CD4-positive, alpha-beta T cell (primary cell): Measurements from ENCODE around the gene GALNT2. TPM values are rescaled to one million over a fixed set of nuclear protein-coding genes. Genes with fewer than 3 reads are reported as not detected.

Source experiments
- ATAC-seq: fragments of 200-7000 bp; cut with Tn5 transposase; one replicate; pipeline ENCODE4 v1.10.0; 2022; ENCODE audit warnings: mild to moderate bottlenecking; ENCODE audit not compliant: poor library complexity
- CTCF ChIA-PET: fragments of 350-600 bp; sonication (Branson Sonifier 250); formaldehyde crosslinking; loops from one replicate; lab custom pipeline; 2021; ENCODE audit warnings: antibody characterized with exemption, inconsistent platforms; lab: Charles Lee
- POLR2A ChIA-PET: fragments of 350-600 bp; sonication (Branson Sonifier 250); formaldehyde crosslinking; loops from one replicate; lab custom pipeline; 2021; ENCODE audit warnings: antibody characterized with exemption, inconsistent platforms; lab: Charles Lee
- DNase-seq, 14 experiments: peaks; one replicate each; pipeline ENCODE4 v3.0.0-alpha.2; 2013 to 2020; ENCODE audit warnings: mixed read lengths in 2 of 14
- H3K27ac ChIP-seq, 2 donors: one replicate each; pipeline versions ENCODE4 v1.5.1 to v1.7.0; 2013; ENCODE audit warnings: low read length in 2 of 2, low read depth in 1 of 2, mild to moderate bottlenecking in 1 of 2
- H3K27me3 ChIP-seq, 2 experiments: 1 replicate in 1 of 2; 2 replicates in 1 of 2; pipeline versions ENCODE4 v1.6.1 to v1.7.0; 2013; ENCODE audit warnings: low read length in 2 of 2, control low read depth in 1 of 2, mild to moderate bottlenecking in 1 of 2, moderate library complexity in 1 of 2; ENCODE audit not compliant: insufficient read depth in 2 of 2, control insufficient read depth in 1 of 2
- H3K36me3 ChIP-seq: one replicate; pipeline ENCODE4 v1.6.1; 2013; ENCODE audit warnings: low read length, control low read depth; ENCODE audit not compliant: insufficient read depth
- H3K4me1 ChIP-seq: one replicate; pipeline ENCODE4 v1.6.1; 2013; ENCODE audit warnings: low read length, control low read depth; ENCODE audit not compliant: insufficient read depth
- H3K4me3 ChIP-seq: one replicate; pipeline ENCODE4 v1.5.1; 2013; ENCODE audit warnings: mild to moderate bottlenecking, low read length, moderate library complexity
- H3K9me3 ChIP-seq, 2 experiments: 1 replicate in 1 of 2; 2 replicates in 1 of 2; pipeline versions ENCODE4 v1.6.1 to v1.7.0; 2013; ENCODE audit warnings: low read length in 2 of 2, mild to moderate bottlenecking in 2 of 2, control low read depth in 1 of 2, moderate library complexity in 1 of 2; ENCODE audit not compliant: control insufficient read depth in 1 of 2, insufficient read depth in 1 of 2
- H3K27ac Mint-ChIP-seq: one replicate; pipeline ENCODE4 v1.8.0; 2020; ENCODE audit warnings: mixed read lengths
- H3K27me3 Mint-ChIP-seq: one replicate; pipeline ENCODE4 v1.8.0; 2021; ENCODE audit warnings: mixed read lengths
- H3K36me3 Mint-ChIP-seq: one replicate; pipeline ENCODE4 v1.8.0; 2021; ENCODE audit warnings: low read depth, mixed read lengths
- H3K4me1 Mint-ChIP-seq: one replicate; pipeline ENCODE4 v1.8.0; 2021; ENCODE audit warnings: low read depth, mixed read lengths
- H3K4me3 Mint-ChIP-seq: one replicate; pipeline ENCODE4 v1.8.0; 2020; ENCODE audit warnings: mild to moderate bottlenecking, mixed read lengths
- H3K9me3 Mint-ChIP-seq: one replicate; pipeline ENCODE4 v1.8.0; 2020; ENCODE audit warnings: mixed read lengths
- CTCF ChIP-seq: fragments of 200-600 bp; IDR thresholded peaks from one replicate; pipeline ENCODE4 v1.8.0; 2022; ENCODE audit warnings: antibody characterized with exemption, mild to moderate bottlenecking
- intact Hi-C, 2 experiments: fragments of 100-400 bp; cut with DNase I in 1 of 2; cut with micrococcal nuclease in 1 of 2; formaldehyde crosslinking; loops; one replicate each; pipeline versions ENCODE4 v1.15.1 to v1.9.0; 2023 to 2025; cut with DNase I, micrococcal nuclease
- total RNA-seq, 174 experiments: library from RNA in 2 of 174; stranded (reverse) in 2 of 174; gene quantifications; one replicate each; pipeline ENCODE4 v1.2.3 and lab custom pipeline; 2021 to 2026

The GALNT2 gene
- total RNA-seq, 2 experiments from 2014 or later: 11.0 to 11.4 TPM

GRCh38 chr1:230174041-230174440, 107.0 kb downstream of the GALNT2 start:
- intact Hi-C loops: no loop called here
- Mint-ChIP-seq H3K27ac (no peak overlapping the region), H3K4me1 (peaks cover 54% of the 10 kb centered on the region), H3K36me3 (peaks cover 4% of the 10 kb centered on the region), H3K4me3 (no peak overlapping the region), H3K9me3 (no peaks in the 10 kb centered on the region), H3K27me3 (no peaks in the 10 kb centered on the region)
- Histone ChIP-seq H3K27me3 (no peaks in the 10 kb centered on the region), H3K9me3 (no peaks in the 10 kb centered on the region), H3K36me3 (no peaks in the 10 kb centered on the region), H3K27ac (no peak overlapping the region), H3K4me1 (peaks cover 3% of the 10 kb centered on the region), H3K4me3 (no peak overlapping the region)
- POLR2A ChIA-PET: no interaction called here
- DNase-seq (no peak), ATAC-seq (no peak)
- TF ChIP-seq CTCF: no peak
- CTCF ChIA-PET: no interaction called here

DNA sequence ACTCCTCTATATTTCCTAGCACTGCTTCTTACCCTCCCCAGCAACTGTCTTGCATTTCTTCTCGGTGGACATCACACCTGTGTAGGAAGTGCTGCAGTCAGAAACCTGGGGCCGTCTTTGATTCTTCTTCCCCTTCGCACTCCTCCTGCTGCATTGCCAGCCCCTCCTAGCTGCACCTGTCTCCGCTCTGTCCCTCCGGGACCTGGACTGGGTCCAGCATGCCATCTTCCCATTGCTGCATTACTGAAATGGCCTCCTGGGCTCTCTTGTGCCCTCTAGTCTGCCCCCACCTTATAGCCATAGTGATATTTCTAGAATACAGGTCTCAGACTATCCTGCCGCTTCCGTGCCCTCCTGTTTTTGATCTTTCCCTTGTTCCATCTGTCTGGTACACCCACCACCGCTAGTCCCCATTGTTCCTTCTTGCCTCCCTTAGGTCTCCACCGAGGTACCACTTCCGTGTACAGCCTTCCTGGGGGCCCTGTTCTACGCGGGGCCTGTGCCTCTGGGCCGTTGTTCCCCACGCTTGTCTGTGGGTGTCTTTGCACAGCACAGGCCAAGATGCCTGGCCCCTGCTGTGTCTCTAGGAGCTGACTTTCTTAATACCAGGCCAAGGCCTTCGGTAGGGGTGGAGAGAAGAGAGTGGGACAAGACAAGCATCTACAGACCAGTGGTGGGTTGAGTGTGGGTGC, 107.6 kb downstream of the GALNT2 start:
- ChIA-PET POLR2A (no interaction called here), CTCF (no interaction called here)
- H3K27me3 Mint-ChIP-seq: no peaks in the 10 kb centered on the region
- intact Hi-C loops: no loop called here
- no peaks in the 10 kb centered on the region for H3K9me3 Mint-ChIP-seq
- Histone ChIP-seq H3K27ac (no peak overlapping the region), H3K4me1 (peaks cover 3% of the 10 kb centered on the region), H3K9me3 (no peaks in the 10 kb centered on the region), H3K4me3 (no peak overlapping the region), H3K36me3 (peaks cover 4% of the 10 kb centered on the region), H3K27me3 (no peaks in the 10 kb centered on the region)
- DNase-seq: no peak
- no peak overlapping the region for H3K4me3 Mint-ChIP-seq
- TF ChIP-seq CTCF: no peak
- H3K27ac Mint-ChIP-seq: no peak overlapping the region
- no peak for ATAC-seq
- H3K36me3 Mint-ChIP-seq: peaks cover 10% of the 10 kb centered on the region
- H3K4me1 Mint-ChIP-seq: peaks cover 48% of the 10 kb centered on the region

DNA sequence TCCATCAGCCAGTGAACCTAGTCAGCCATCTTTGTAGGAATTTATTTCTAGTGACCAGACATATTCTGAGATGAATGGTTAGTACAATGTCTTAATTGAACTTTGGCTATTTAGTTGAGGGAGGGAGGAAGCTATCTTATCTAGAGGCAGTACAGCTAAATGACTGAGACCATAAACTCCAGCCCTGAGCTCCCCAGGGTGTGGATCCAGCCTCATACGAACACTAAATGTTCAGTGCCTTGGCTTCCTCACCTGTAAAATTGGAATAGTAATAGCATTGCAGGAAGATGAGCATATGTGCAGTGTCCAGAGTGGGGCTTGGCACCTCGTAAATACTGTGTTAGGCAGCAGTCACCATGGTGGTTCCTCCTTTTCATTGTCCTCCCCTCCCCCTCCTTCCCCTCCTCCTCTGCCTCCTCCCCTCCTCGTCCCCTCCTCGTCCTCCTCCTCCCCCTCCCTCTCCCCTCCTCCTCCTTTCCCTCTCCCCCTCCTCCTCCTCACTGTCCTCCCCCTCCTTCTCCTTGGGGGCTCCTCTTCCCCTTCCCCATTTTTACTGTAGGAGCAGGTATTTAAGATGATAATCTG, 108.2 kb downstream of the GALNT2 start:
- Histone ChIP-seq H3K9me3 (no peaks in the 10 kb centered on the region), H3K36me3 (peaks cover 4% of the 10 kb centered on the region), H3K27me3 (no peaks in the 10 kb centered on the region), H3K27ac (no peak overlapping the region), H3K4me3 (no peak overlapping the region), H3K4me1 (no peaks in the 10 kb centered on the region)
- peaks cover 14% of the 10 kb centered on the region for H3K36me3 Mint-ChIP-seq
- intact Hi-C loops: no loop called here
- CTCF ChIA-PET: no interaction called here
- H3K9me3 Mint-ChIP-seq: no peaks in the 10 kb centered on the region
- ATAC-seq: no peak
- TF ChIP-seq CTCF: no peak
- peaks cover 42% of the 10 kb centered on the region for H3K4me1 Mint-ChIP-seq
- POLR2A ChIA-PET: no interaction called here
- no peak overlapping the region for H3K4me3 Mint-ChIP-seq
- DNase-seq: no peak
- H3K27me3 Mint-ChIP-seq: no peaks in the 10 kb centered on the region
- H3K27ac Mint-ChIP-seq: no peak overlapping the region
